GM20000 (cell line): ENCODE measurements around the gene SYNE3.

Experiments
- DNase-seq: peaks from one replicate; pipeline ENCODE4 v3.0.0; 2012; ENCODE audit warnings: low spot score
- CTCF ChIP-seq: IDR thresholded peaks from 2 replicates; pipeline ENCODE4 v1.5.1; 2012; ENCODE audit warnings: mild to moderate bottlenecking, control low read depth; ENCODE audit errors: extremely low read depth, missing control alignments

The SYNE3 gene

GRCh38 chr14:95533822-95534221, 17.4 kb upstream of the SYNE3 start:
- no peak for TF ChIP-seq CTCF
- no peak for DNase-seq

- TF ChIP-seq CTCF = no peak
- no peak for DNase-seq
Measured at GRCh38 chr14:95533391-95533821, 17.0 kb upstream of the SYNE3 start.

- no peak for TF ChIP-seq CTCF
Measured at GRCh38 chr14:95531969-95532368, 15.5 kb upstream of the SYNE3 start.

GRCh38 chr14:95531473-95531872, 15.0 kb upstream of the SYNE3 start:
- TF ChIP-seq CTCF = no peak
- no peak for DNase-seq

More at GRCh38 chr14:95531969-95532368, 15.5 kb upstream of the SYNE3 start:
- DNase-seq = no peak

- TF ChIP-seq CTCF = no peak
- no peak for DNase-seq
Measured at GRCh38 chr14:95530473-95531276, 14.2 kb upstream of the SYNE3 start.

- no peak for DNase-seq
- no peak for TF ChIP-seq CTCF
Measured at GRCh38 chr14:95529216-95529615, 12.8 kb upstream of the SYNE3 start.

- DNase-seq = peak; percentile 49
- TF ChIP-seq CTCF = peak; percentile 62
Measured at GRCh38 chr14:95527387-95528002, 11.0 kb upstream of the SYNE3 start.
